GM18858 (cell line): ENCODE measurements around the gene EHMT1.
"Not testable (repeated sequence)": the region's sequence is repeated elsewhere in the genome, so short reads cannot be mapped to it uniquely, and the experiment has no call there.

Source experiments
- ATAC-seq: cut with Tn5 transposase; IDR thresholded peaks from one replicate; pipeline ENCODE4 v1.9.1; 2021; ENCODE audit not compliant: unreplicated experiment

Gene EHMT1

GRCh38 chr9:137614631-137615386 is 4.0 kb upstream of the EHMT1 start:
- no peak for ATAC-seq

- no peak for ATAC-seq
These were observed 3.4 kb upstream of the EHMT1 start for GRCh38 chr9:137615387-137615871.

GRCh38 chr9:137619240-137620047 is 639 bp downstream of the EHMT1 start:
- peak; percentile 13 for ATAC-seq

- ATAC-seq: no peak
These were observed 1.2 kb downstream of the EHMT1 start for GRCh38 chr9:137620048-137620405.

- ATAC-seq: no peak
These were observed 1.8 kb downstream of the EHMT1 start for GRCh38 chr9:137620581-137620980.

- ATAC-seq: no peak
These were observed 2.4 kb downstream of the EHMT1 start for GRCh38 chr9:137621131-137621757.

GRCh38 chr9:137622211-137622610 is 3.4 kb downstream of the EHMT1 start:
- not testable (repeated sequence) for ATAC-seq

- no peak for ATAC-seq
These were observed 7.7 kb downstream of the EHMT1 start for GRCh38 chr9:137626464-137626863.

- not testable (repeated sequence) for ATAC-seq
These were observed 8.6 kb downstream of the EHMT1 start for GRCh38 chr9:137627406-137627805.

GRCh38 chr9:137630126-137630525 is 11.3 kb downstream of the EHMT1 start:
- ATAC-seq: no peak

- no peak for ATAC-seq
These were observed 11.9 kb downstream of the EHMT1 start for GRCh38 chr9:137630679-137631078.

- ATAC-seq: no peak
These were observed 12.8 kb downstream of the EHMT1 start for GRCh38 chr9:137631345-137632229.

GRCh38 chr9:137632230-137633161 is 13.7 kb downstream of the EHMT1 start:
- no peak for ATAC-seq

GRCh38 chr9:137634016-137634415 is 15.2 kb downstream of the EHMT1 start:
- ATAC-seq: no peak

GRCh38 chr9:137638680-137639079 is 19.9 kb downstream of the EHMT1 start:
- ATAC-seq: no peak

GRCh38 chr9:137639303-137640051 is 20.7 kb downstream of the EHMT1 start:
- ATAC-seq: no peak

- no peak for ATAC-seq
These were observed 22.1 kb downstream of the EHMT1 start for GRCh38 chr9:137640862-137641261.

- ATAC-seq: no peak
These were observed 23.4 kb downstream of the EHMT1 start for GRCh38 chr9:137642118-137642601.

- ATAC-seq: no peak
These were observed 24.1 kb downstream of the EHMT1 start for GRCh38 chr9:137642892-137643291.
